K562 (cell line): Measurements from ENCODE around the gene POLR2J3. TPM values are rescaled to one million over a fixed set of nuclear protein-coding genes. Genes with fewer than 3 reads are reported as not detected.
A peak's percentile ranks its signal among the peaks of the same experiment; 100 is the strongest.
"Not testable (repeated sequence)": the region's sequence is repeated elsewhere in the genome, so short reads cannot be mapped to it uniquely, and the experiment has no call there.

Source experiments
- ATAC-seq: fragments of 200-7000 bp; cut with Tn5 transposase; 3 replicates; pipeline ENCODE4 v1.9.1; 2020; ENCODE audit warnings: moderate library complexity
- BruUV-seq: library from RNA; stranded (reverse); fragments of 400-500 nt; replicated peaks from 2 replicates; lab custom pipeline; 2021; lab: Mats Ljungman, UMichigan
- CTCF ChIA-PET: fragments of 300-600 bp; formaldehyde crosslinking; extraction: SDS; loops from one replicate; lab custom pipeline; 2021; ENCODE audit warnings: low intra/inter-chr PET ratio; lab: Yijun Ruan, JAX
- POLR2A ChIA-PET: fragments of 300-600, 350-650 bp; sonication (Branson Sonifier 250); formaldehyde crosslinking; extraction: SDS; loops from one replicate; lab custom pipeline; 2021; ENCODE audit warnings: antibody characterized with exemption, inconsistent platforms; lab: Yijun Ruan, JAX
- DNase-seq, 4 experiments: peaks; one replicate each; pipeline versions ENCODE4 v3.0.0 to v3.0.0-alpha.2; 2011 to 2018; ENCODE audit warnings: low spot score in 3 of 4, mixed read lengths in 3 of 4; ENCODE audit errors: extremely low read depth in 1 of 4
- FAIRE-seq: peaks from 2 replicates; lab custom pipeline; 2011; peaks lifted over from hg19 to GRCh38; lab: Jason Lieb, UNC
- H2AFZ ChIP-seq: 2 replicates; pipeline ENCODE4 v1.6.0; 2011; ENCODE audit warnings: low read depth, low read length, control low read depth, inconsistent platforms
- H3K27ac ChIP-seq: fragments of 200-600 bp; 3 replicates; pipeline ENCODE4 v1.8.0; 2011; ENCODE audit warnings: low read depth, mild to moderate bottlenecking, control low read depth, inconsistent platforms, low read length, moderate library complexity, mixed read lengths; ENCODE audit errors: extremely low read depth
- H3K27me3 ChIP-seq, 2 experiments: fragments of 300-600 bp in 1 of 2; 2 replicates in 1 of 2; 3 replicates in 1 of 2; pipeline versions ENCODE4 v1.6.0 to v1.8.0; 2011; ENCODE audit warnings: inconsistent platforms in 2 of 2, low read length in 2 of 2, mild to moderate bottlenecking in 1 of 2, mixed read lengths in 1 of 2, moderate library complexity in 1 of 2; ENCODE audit not compliant: control insufficient read depth in 2 of 2, insufficient read depth in 2 of 2
- H3K36me3 ChIP-seq: fragments of 300-600 bp; 3 replicates; pipeline ENCODE4 v1.8.0; 2011; ENCODE audit warnings: mild to moderate bottlenecking, low read length, inconsistent platforms; ENCODE audit not compliant: control insufficient read depth, insufficient read depth
- H3K4me1 ChIP-seq, 2 experiments: fragments of 200-600 bp in 1 of 2; replicated peaks in 1 of 2; 2 replicates in 1 of 2; 3 replicates in 1 of 2; pipeline versions ENCODE4 v1.5.1 to v1.8.0; 2011; ENCODE audit warnings: inconsistent platforms in 2 of 2, low read length in 2 of 2, mild to moderate bottlenecking in 1 of 2, mixed read lengths in 1 of 2, moderate library complexity in 1 of 2; ENCODE audit not compliant: control insufficient read depth in 2 of 2, insufficient read depth in 2 of 2
- H3K4me2 ChIP-seq: 2 replicates; pipeline ENCODE4 v1.6.1; 2011; ENCODE audit warnings: low read length, control low read depth, inconsistent platforms, mixed read lengths; ENCODE audit not compliant: insufficient read depth
- H3K4me3 ChIP-seq: fragments of 200-600 bp; sonication (generic), shearing (Covaris generic); 2 replicates; pipeline ENCODE4 v1.5.1; 2016; ENCODE audit warnings: control low read depth, inconsistent platforms
- H3K79me2 ChIP-seq: fragments of 200-600 bp; 3 replicates; pipeline ENCODE4 v1.8.0; 2011; ENCODE audit warnings: low read length, inconsistent platforms; ENCODE audit not compliant: control insufficient read depth, insufficient read depth
- H3K9ac ChIP-seq, 2 experiments: 2 replicates each; pipeline versions ENCODE4 v1.6.0 to v1.6.1; 2011; ENCODE audit warnings: low read depth in 2 of 2, low read length in 2 of 2, control low read depth in 1 of 2, inconsistent platforms in 1 of 2, mild to moderate bottlenecking in 1 of 2, mixed read lengths in 1 of 2; ENCODE audit not compliant: insufficient read depth in 1 of 2
- H3K9me1 ChIP-seq: one replicate; pipeline ENCODE4 v1.6.0; 2011; ENCODE audit warnings: inconsistent platforms, mild to moderate bottlenecking, low read length, moderate library complexity; ENCODE audit not compliant: control insufficient read depth, insufficient read depth
- H3K9me3 ChIP-seq: replicated peaks from 2 replicates; pipeline ENCODE4 v1.5.1; 2011; ENCODE audit warnings: low read depth, low read length, inconsistent platforms; ENCODE audit not compliant: control insufficient read depth, insufficient read depth
- H4K20me1 ChIP-seq: replicated peaks from 2 replicates; pipeline ENCODE4 v1.6.1; 2011; ENCODE audit warnings: low read length, inconsistent platforms, mixed read lengths; ENCODE audit not compliant: control insufficient read depth, insufficient read depth
- WGBS: fragments of 100-300 bp; shearing (Covaris generic); methylation state at CpG from one replicate; pipeline ENCODE4 v1.1.6; 2016; ENCODE audit warnings: low coverage, mixed read lengths; ENCODE audit not compliant: insufficient coverage; ENCODE audit errors: missing lambda C conversion rate; 5-methylcytosine and 5-hydroxymethylcytosine counted together
- in situ Hi-C: fragments of 300-500 bp; cut with MboI; formaldehyde crosslinking; loops from 4 replicates; pipeline ENCODE4 v1.15.0; 2018; ENCODE audit warnings: inconsistent platforms, mixed read lengths
- intact Hi-C: fragments of 100-400 bp; cut with micrococcal nuclease; formaldehyde crosslinking; loops from 2 replicates; pipeline ENCODE4 v1.14.2; 2022
- polyA plus RNA-seq, 8 experiments: library from polyadenylated mRNA; depleted of rRNA in 4 of 8; stranded (reverse) in 5 of 8; unstranded in 3 of 8; fragments of >200 nt; fragmentation: Nextera tagmentation in 2 of 8; fragmentation: Illumina TruSeq in 1 of 8; extraction: Ambion mirVana in 2 of 8; extraction: Trizol in 1 of 8; gene quantifications; 2 replicates each; pipeline versions ENCODE4 v1.2.1 to v1.2.3, GENCODE V29; 2011 to 2014; ENCODE audit warnings: inconsistent platforms in 1 of 8, missing spikeins in 1 of 8
- total RNA-seq, 7 experiments: library from RNA; depleted of rRNA in 6 of 7; stranded (reverse); fragments of >200 nt in 6 of 7; fragmentation: Illumina TruSeq in 2 of 7; extraction: Trizol in 2 of 7; gene quantifications; 2 replicates each; pipeline versions ENCODE4 v1.2.1 to v1.2.3, GENCODE V29; 2011 to 2021; ENCODE audit warnings: low replicate concordance in 1 of 7
- TF ChIP-seq, protein P1 (sequence below): fragments of 200-800 bp; sonication (Bioruptor generic); IDR thresholded peaks from 2 replicates; pipeline ENCODE4 v1.6.1; 2017; ENCODE audit warnings: missing genetic modification characterization, missing compliant biosample characterization

POLR2J3 gene
- total and polyA plus RNA-seq, 9 of the 15 experiments (the other 6 are each of a cell fraction or from before 2014, with no cell fraction given), result 35.5 to 170 (median 62.9) TPM

GRCh38 chr7:102517550-102518147 is 54.7 kb downstream of the POLR2J3 start, which contains the start of gene RASA4B:
TSS of gene RASA4B (minus strand) at chr7:102517777. CDS start at chr7:102517710, 67 bp downstream.
- DNase-seq (peak in 1 of 4 experiments; percentile 34), ATAC-seq (peak; percentile 100)
- H2AFZ ChIP-seq, H3K9me3 ChIP-seq, intact Hi-C loops, H3K9ac ChIP-seq, H4K20me1 ChIP-seq, H3K27ac ChIP-seq, H3K36me3 ChIP-seq, H3K27me3 ChIP-seq, FAIRE-seq, H3K4me2 ChIP-seq, CTCF ChIA-PET, BruUV-seq, H3K4me1 ChIP-seq, H3K79me2 ChIP-seq, POLR2A ChIA-PET, H3K9me1 ChIP-seq, in situ Hi-C loops: not testable (repeated sequence)
- peak within 1 kb of the TSS; percentile 26; the same call in 1 of the 2 replicates for H3K4me3 ChIP-seq
- TF ChIP-seq, protein P1, sequence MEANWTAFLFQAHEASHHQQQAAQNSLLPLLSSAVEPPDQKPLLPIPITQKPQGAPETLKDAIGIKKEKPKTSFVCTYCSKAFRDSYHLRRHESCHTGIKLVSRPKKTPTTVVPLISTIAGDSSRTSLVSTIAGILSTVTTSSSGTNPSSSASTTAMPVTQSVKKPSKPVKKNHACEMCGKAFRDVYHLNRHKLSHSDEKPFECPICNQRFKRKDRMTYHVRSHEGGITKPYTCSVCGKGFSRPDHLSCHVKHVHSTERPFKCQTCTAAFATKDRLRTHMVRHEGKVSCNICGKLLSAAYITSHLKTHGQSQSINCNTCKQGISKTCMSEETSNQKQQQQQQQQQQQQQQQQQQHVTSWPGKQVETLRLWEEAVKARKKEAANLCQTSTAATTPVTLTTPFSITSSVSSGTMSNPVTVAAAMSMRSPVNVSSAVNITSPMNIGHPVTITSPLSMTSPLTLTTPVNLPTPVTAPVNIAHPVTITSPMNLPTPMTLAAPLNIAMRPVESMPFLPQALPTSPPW (CRISPR knock-in tag), result peak; percentile 56
- WGBS, result no CpG with 5 or more reads among the region's 61 CpGs

Other genes with a start within 250 kb of the POLR2J3 start
Only the 7 nearest of the 14 such genes appear.
- gene POLR2J, start 93.7 kb downstream of the POLR2J3 start, total RNA-seq (2014; rRNA removed), result 132 and 160 TPM in 2 replicates
- gene POLR2J, start 93.7 kb downstream of the POLR2J3 start, total RNA-seq (2014; rRNA removed; fragmentation: Illumina TruSeq; extraction: Trizol), result 70.3 and 80.8 TPM in 2 replicates
- 141 TPM in 2 replicates for gene POLR2J, start 93.7 kb downstream of the POLR2J3 start, total RNA-seq (2015; rRNA removed; fragmentation: Illumina TruSeq; extraction: Trizol)
- 97.8 and 104 TPM in 2 replicates for gene POLR2J, start 93.7 kb downstream of the POLR2J3 start, total RNA-seq (2021)
- gene POLR2J, start 93.7 kb downstream of the POLR2J3 start, polyA plus RNA-seq (2011; rRNA removed), result 84.6 and 113 TPM in 2 replicates
- 220 and 231 TPM in 2 replicates for gene POLR2J, start 93.7 kb downstream of the POLR2J3 start, polyA plus RNA-seq (2014; fragmentation: Illumina TruSeq; extraction: Trizol)
- 10 to 100 TPM; 32.3 to 85.8 TPM for gene POLR2J, start 93.7 kb downstream of the POLR2J3 start, polyA plus RNA-seq (2014; fragmentation: Nextera tagmentation; extraction: Ambion mirVana)
- gene POLR2J, start 93.7 kb downstream of the POLR2J3 start, polyA plus RNA-seq (2014; rRNA removed), result 175 and 180 TPM in 2 replicates
- 0.73 and 1.8 TPM in 2 replicates for gene RASA4B, start 54.8 kb downstream of the POLR2J3 start, total RNA-seq (2014; rRNA removed)
- 0.19 and 0.69 TPM in 2 replicates for gene RASA4B, start 54.8 kb downstream of the POLR2J3 start, total RNA-seq (2014; rRNA removed; fragmentation: Illumina TruSeq; extraction: Trizol)
- gene RASA4B, start 54.8 kb downstream of the POLR2J3 start, total RNA-seq (2015; rRNA removed; fragmentation: Illumina TruSeq; extraction: Trizol), result 0.94 and 1.4 TPM in 2 replicates
- gene RASA4B, start 54.8 kb downstream of the POLR2J3 start, total RNA-seq (2021), result 2.9 and 3.5 TPM in 2 replicates
- 1.5 and 3.3 TPM in 2 replicates for gene RASA4B, start 54.8 kb downstream of the POLR2J3 start, polyA plus RNA-seq (2011; rRNA removed)
- gene RASA4B, start 54.8 kb downstream of the POLR2J3 start, polyA plus RNA-seq (2014; fragmentation: Illumina TruSeq; extraction: Trizol), result 1.5 and 2.6 TPM in 2 replicates
- gene RASA4B, start 54.8 kb downstream of the POLR2J3 start, polyA plus RNA-seq (2014; fragmentation: Nextera tagmentation; extraction: Ambion mirVana), result under 1 TPM in 1 of 2 experiments, not detected in 1; 0.01 TPM
- 2.4 and 2.5 TPM in 2 replicates for gene RASA4B, start 54.8 kb downstream of the POLR2J3 start, polyA plus RNA-seq (2014; rRNA removed)
- 5.6 and 9.1 TPM in 2 replicates for gene UPK3BL2, start 28.9 kb downstream of the POLR2J3 start, total RNA-seq (2014; rRNA removed)
- gene UPK3BL2, start 28.9 kb downstream of the POLR2J3 start, total RNA-seq (2014; rRNA removed; fragmentation: Illumina TruSeq; extraction: Trizol), result 3.4 and 3.7 TPM in 2 replicates
- gene UPK3BL2, start 28.9 kb downstream of the POLR2J3 start, total RNA-seq (2015; rRNA removed; fragmentation: Illumina TruSeq; extraction: Trizol), result 7.7 and 7.8 TPM in 2 replicates
- gene UPK3BL2, start 28.9 kb downstream of the POLR2J3 start, total RNA-seq (2021), result 17.0 and 17.6 TPM in 2 replicates
- gene UPK3BL2, start 28.9 kb downstream of the POLR2J3 start, polyA plus RNA-seq (2011; rRNA removed), result 6.0 and 9.1 TPM in 2 replicates
- gene UPK3BL2, start 28.9 kb downstream of the POLR2J3 start, polyA plus RNA-seq (2014; fragmentation: Illumina TruSeq; extraction: Trizol), result 7.9 and 11.4 TPM in 2 replicates
- under 1 TPM in 1 of 2 experiments, not detected in 1; 0.77 TPM for gene UPK3BL2, start 28.9 kb downstream of the POLR2J3 start, polyA plus RNA-seq (2014; fragmentation: Nextera tagmentation; extraction: Ambion mirVana)
- 24.8 and 26.1 TPM in 2 replicates for gene UPK3BL2, start 28.9 kb downstream of the POLR2J3 start, polyA plus RNA-seq (2014; rRNA removed)
- gene SPDYE2, start 21.4 kb downstream of the POLR2J3 start, total RNA-seq (2014; rRNA removed), result not detected in 2 replicates
- not detected in 2 replicates for gene SPDYE2, start 21.4 kb downstream of the POLR2J3 start, total RNA-seq (2014; rRNA removed; fragmentation: Illumina TruSeq; extraction: Trizol)
- not detected in 2 replicates for gene SPDYE2, start 21.4 kb downstream of the POLR2J3 start, total RNA-seq (2015; rRNA removed; fragmentation: Illumina TruSeq; extraction: Trizol)
- not detected in 2 replicates for gene SPDYE2, start 21.4 kb downstream of the POLR2J3 start, total RNA-seq (2021)
- gene SPDYE2, start 21.4 kb downstream of the POLR2J3 start, polyA plus RNA-seq (2011; rRNA removed), result not detected in 2 replicates
- not detected in 2 replicates for gene SPDYE2, start 21.4 kb downstream of the POLR2J3 start, polyA plus RNA-seq (2014; fragmentation: Illumina TruSeq; extraction: Trizol)
- under 1 TPM; 0.34 to 0.76 TPM for gene SPDYE2, start 21.4 kb downstream of the POLR2J3 start, polyA plus RNA-seq (2014; fragmentation: Nextera tagmentation; extraction: Ambion mirVana)
- gene SPDYE2, start 21.4 kb downstream of the POLR2J3 start, polyA plus RNA-seq (2014; rRNA removed), result not detected in 2 replicates
- 4.6 and 5.8 TPM in 2 replicates for gene RASA4, start 44.2 kb upstream of the POLR2J3 start, total RNA-seq (2014; rRNA removed)
- gene RASA4, start 44.2 kb upstream of the POLR2J3 start, total RNA-seq (2014; rRNA removed; fragmentation: Illumina TruSeq; extraction: Trizol), result 0.99 and 1.4 TPM in 2 replicates
- gene RASA4, start 44.2 kb upstream of the POLR2J3 start, total RNA-seq (2015; rRNA removed; fragmentation: Illumina TruSeq; extraction: Trizol), result 1.9 and 2.8 TPM in 2 replicates
- gene RASA4, start 44.2 kb upstream of the POLR2J3 start, total RNA-seq (2021), result 7.7 and 10.9 TPM in 2 replicates
- gene RASA4, start 44.2 kb upstream of the POLR2J3 start, polyA plus RNA-seq (2011; rRNA removed), result 4.8 and 7.7 TPM in 2 replicates
- 2.8 and 4.3 TPM in 2 replicates for gene RASA4, start 44.2 kb upstream of the POLR2J3 start, polyA plus RNA-seq (2014; fragmentation: Illumina TruSeq; extraction: Trizol)
- under 1 TPM; 0.36 to 0.52 TPM for gene RASA4, start 44.2 kb upstream of the POLR2J3 start, polyA plus RNA-seq (2014; fragmentation: Nextera tagmentation; extraction: Ambion mirVana)
- gene RASA4, start 44.2 kb upstream of the POLR2J3 start, polyA plus RNA-seq (2014; rRNA removed), result 6.1 and 8.7 TPM in 2 replicates
- 14.0 and 23.2 TPM in 2 replicates for gene UPK3BL1, start 70.2 kb upstream of the POLR2J3 start, total RNA-seq (2014; rRNA removed)
- 9.9 and 13.1 TPM in 2 replicates for gene UPK3BL1, start 70.2 kb upstream of the POLR2J3 start, total RNA-seq (2014; rRNA removed; fragmentation: Illumina TruSeq; extraction: Trizol)
- 21.7 and 23.5 TPM in 2 replicates for gene UPK3BL1, start 70.2 kb upstream of the POLR2J3 start, total RNA-seq (2015; rRNA removed; fragmentation: Illumina TruSeq; extraction: Trizol)
- gene UPK3BL1, start 70.2 kb upstream of the POLR2J3 start, total RNA-seq (2021), result 18.8 and 19.3 TPM in 2 replicates
- gene UPK3BL1, start 70.2 kb upstream of the POLR2J3 start, polyA plus RNA-seq (2011; rRNA removed), result 20.9 and 23.9 TPM in 2 replicates
- gene UPK3BL1, start 70.2 kb upstream of the POLR2J3 start, polyA plus RNA-seq (2014; fragmentation: Illumina TruSeq; extraction: Trizol), result 15.6 and 20.9 TPM in 2 replicates
- gene UPK3BL1, start 70.2 kb upstream of the POLR2J3 start, polyA plus RNA-seq (2014; fragmentation: Nextera tagmentation; extraction: Ambion mirVana), result 1 to 10 TPM; 3.9 to 7.5 TPM
- 27.8 and 36.3 TPM in 2 replicates for gene UPK3BL1, start 70.2 kb upstream of the POLR2J3 start, polyA plus RNA-seq (2014; rRNA removed)
- not detected in 2 replicates for gene SPDYE2B, start 77.7 kb upstream of the POLR2J3 start, total RNA-seq (2014; rRNA removed)
- not detected in 2 replicates for gene SPDYE2B, start 77.7 kb upstream of the POLR2J3 start, total RNA-seq (2014; rRNA removed; fragmentation: Illumina TruSeq; extraction: Trizol)
- not detected in 2 replicates for gene SPDYE2B, start 77.7 kb upstream of the POLR2J3 start, total RNA-seq (2015; rRNA removed; fragmentation: Illumina TruSeq; extraction: Trizol)
- gene SPDYE2B, start 77.7 kb upstream of the POLR2J3 start, total RNA-seq (2021), result not detected in 2 replicates
- not detected in 2 replicates for gene SPDYE2B, start 77.7 kb upstream of the POLR2J3 start, polyA plus RNA-seq (2011; rRNA removed)
- gene SPDYE2B, start 77.7 kb upstream of the POLR2J3 start, polyA plus RNA-seq (2014; fragmentation: Illumina TruSeq; extraction: Trizol), result not detected in 2 replicates
- gene SPDYE2B, start 77.7 kb upstream of the POLR2J3 start, polyA plus RNA-seq (2014; fragmentation: Nextera tagmentation; extraction: Ambion mirVana), result not detected
- not detected in 2 replicates for gene SPDYE2B, start 77.7 kb upstream of the POLR2J3 start, polyA plus RNA-seq (2014; rRNA removed)